Pons (tissue), 1 donor: ENCODE measurements around the gene UROD.
"Not testable (repeated sequence)": the region's sequence is repeated elsewhere in the genome, so short reads cannot be mapped to it uniquely, and the experiment has no call there.

ENCODE experiments used
- DNase-seq: peaks from one replicate; pipeline ENCODE4 v3.0.0-alpha.2; 2016; ENCODE audit warnings: low spot score

Gene UROD

GRCh38 chr1:45011837-45012638, at the start of gene UROD:
Gene UROD, plus strand, starts transcription at chr1:45012254. Its CDS starts 12 bp downstream, at chr1:45012266.
- DNase-seq: peak; percentile 96

DNA sequence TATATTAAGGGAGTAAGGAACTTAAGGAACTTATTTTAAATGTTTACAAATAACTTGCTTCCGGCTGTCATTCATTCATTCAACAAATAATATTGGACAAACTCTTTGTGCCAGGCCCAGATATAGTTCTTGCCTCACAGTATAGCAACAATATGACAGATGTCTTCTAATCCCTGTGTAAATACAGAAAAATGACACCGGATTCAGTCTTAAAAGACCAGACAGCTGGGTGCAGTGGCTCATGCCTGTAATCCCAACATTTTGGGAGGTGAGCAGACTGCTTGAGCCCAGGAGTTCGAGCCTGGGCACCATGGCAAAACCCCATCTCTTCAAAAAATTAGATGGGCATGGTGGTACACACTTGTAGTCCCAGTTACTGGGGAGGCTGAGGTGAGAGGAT, 49.3 kb upstream of the UROD start:
- no peak for DNase-seq

DNA sequence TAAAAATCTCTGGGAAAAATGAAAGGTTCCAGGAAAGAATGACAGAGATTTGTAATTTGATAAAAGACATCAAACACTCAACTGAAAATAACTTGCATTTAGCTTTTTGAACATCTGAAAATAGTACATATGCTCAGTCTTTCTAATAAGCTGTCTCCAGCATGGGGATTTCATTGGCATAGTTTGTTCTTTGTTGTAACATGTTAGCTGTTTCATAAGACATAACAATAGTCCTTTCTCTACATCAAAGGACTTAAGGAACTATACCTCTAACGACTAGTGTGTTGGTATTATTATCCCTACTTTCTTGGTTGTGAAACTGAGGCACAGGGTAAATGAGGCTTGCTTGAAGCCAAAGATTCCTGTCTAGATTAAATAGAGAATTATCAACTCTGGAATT, 47.7 kb upstream of the UROD start:
- no peak for DNase-seq

DNA sequence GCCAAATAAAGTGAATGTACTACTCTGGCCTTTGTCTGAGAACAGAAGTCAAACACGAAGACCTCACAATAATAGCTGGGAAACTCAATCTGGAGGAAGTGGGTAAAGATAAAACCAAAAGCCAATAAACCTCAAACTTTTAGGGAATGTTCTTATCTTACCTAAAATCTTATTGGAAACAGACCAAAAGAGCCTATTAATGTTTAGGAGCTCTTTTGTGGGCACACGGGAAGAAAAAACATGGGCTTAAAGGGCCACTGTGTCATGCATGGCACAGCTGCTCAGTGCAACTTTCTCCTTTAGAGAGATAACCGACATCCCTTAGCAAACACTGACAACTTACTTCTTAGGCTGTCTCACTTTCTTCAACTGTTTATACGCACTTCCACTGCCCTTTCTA, 41.7 kb upstream of the UROD start:
- DNase-seq: no peak

- DNase-seq: no peak
Observed at GRCh38 chr1:44973645-44974044, 38.4 kb upstream of the UROD start.

- no peak for DNase-seq
Observed at GRCh38 chr1:44976252-44976651, 35.8 kb upstream of the UROD start.

DNA sequence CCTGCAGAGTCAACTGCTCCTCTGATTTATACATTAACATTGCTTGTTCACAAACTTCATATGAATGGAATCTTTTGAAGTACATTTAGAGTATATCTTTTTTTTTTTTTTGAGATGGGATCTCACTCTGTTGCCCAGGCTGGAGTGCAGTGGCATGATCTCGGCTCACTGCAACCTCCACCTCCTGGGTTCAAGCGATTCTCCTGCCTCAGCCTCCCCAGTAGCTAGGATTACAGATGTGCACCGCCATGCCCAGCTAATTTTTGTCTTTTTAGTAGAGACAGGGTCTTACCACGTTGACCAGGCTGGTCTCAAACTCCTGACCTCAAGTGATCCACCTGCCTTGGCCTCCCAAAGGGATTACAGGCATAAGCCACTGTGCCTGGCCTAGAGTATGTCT, 34.7 kb upstream of the UROD start:
- not testable (repeated sequence) for DNase-seq

- DNase-seq: no peak
Observed at GRCh38 chr1:44985747-44986359, 26.2 kb upstream of the UROD start.

GRCh38 chr1:44988531-44989156, 23.4 kb upstream of the UROD start:
- DNase-seq: no peak

DNA sequence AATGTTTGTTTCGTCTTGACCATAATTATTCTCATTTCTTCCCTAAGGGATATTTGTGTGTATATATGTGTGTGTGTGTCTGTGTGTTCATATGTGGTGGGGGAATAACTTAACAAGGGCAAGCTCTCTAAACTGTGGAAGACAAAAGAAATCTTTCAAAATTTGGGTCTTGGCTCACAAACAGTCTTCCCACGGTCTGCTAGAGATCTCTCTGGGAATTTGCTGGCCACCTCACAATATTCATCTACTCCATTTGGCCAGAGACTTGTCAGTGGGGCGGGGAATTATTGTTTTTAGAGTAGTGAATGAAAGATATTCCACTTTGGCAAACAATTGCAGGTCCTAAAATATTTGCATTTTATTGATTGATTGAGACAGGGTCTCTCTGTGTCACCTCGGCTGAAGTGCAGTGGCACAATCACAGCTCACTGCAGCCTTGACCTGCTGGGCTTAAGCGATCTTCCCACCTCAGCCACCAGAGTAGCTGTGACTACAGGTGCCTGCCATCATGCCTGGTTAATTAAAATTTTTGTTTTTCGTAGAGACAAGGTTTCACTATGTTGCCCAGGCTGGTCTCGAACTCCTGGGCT, 17.6 kb upstream of the UROD start:
- DNase-seq: no peak

GRCh38 chr1:44995467-44996238, 16.4 kb upstream of the UROD start:
- DNase-seq: no peak

- DNase-seq: no peak
Observed at GRCh38 chr1:44999232-44999631, 12.8 kb upstream of the UROD start.

- DNase-seq: peak; percentile 36
Observed at GRCh38 chr1:45001011-45001481, 11.0 kb upstream of the UROD start.

- not testable (repeated sequence) for DNase-seq
Observed at GRCh38 chr1:45001576-45001975, 10.5 kb upstream of the UROD start.

DNA sequence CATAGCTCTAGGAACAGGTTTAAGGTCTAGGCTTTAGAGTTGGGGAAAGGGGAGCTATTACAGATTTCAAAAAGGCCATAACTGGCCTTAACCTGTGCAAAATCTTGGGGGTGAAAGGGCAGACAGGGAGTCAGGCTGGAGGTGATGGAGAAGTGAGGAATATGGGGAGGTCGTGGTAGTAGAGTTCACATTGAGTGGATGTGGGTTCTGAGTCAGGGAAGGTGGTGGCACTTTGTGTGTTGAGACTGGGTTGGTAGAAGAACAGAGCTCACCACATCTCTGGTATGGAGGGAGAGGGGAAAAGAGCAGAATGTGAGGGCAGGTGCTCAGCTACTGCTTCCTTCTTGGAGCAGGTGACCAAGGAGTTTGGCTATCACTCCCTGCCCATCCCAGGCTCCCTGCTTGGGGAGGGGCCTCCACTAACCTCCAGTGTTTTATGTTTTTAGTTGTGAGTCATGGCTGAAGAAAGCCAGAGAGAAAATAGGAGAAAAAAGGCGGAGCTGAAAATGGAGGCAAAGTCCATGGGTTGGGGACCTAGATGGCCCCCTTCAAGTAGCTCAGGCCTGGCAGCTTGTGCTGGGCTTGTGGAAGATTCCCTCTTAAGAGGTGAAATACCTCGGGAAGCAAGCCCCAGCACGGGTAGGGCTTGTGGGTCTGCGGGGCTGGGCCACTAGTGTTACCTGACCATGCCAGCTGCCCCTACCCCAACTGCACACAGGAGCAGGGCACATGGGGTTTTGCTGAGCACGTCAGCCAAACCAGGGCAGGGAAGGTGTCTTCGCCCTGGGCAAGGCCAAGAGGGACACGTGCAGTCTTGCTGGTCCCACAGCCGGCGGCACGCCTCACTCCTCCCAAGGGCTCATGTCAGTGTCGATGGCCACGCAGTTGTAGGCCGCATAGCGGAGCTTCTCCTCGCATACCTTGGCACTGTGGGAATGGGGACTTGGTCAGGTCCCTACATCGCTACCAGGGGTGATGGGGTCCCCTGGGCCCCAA, 9.1 kb upstream of the UROD start:
- no peak for DNase-seq

DNA sequence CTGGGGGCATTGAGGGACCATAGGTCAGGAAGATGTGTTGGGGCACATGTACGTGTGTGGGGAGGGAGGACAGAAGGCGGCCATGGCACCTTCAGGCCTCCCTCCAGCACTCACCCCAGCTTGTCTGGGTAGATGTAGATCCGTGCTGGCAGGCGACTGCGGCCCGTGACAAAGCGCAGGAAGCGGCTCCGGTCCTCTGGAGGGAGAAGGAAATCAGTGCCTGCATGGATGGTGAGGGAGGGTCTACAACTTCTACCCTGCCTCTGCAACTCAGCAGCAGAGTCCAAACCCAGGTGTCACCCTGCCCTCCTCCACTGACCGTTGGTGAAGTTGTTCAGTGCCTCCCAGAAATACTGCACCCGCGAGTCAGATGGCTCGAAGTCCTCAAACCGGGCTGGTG, 8.3 kb upstream of the UROD start:
- no peak for DNase-seq

DNA sequence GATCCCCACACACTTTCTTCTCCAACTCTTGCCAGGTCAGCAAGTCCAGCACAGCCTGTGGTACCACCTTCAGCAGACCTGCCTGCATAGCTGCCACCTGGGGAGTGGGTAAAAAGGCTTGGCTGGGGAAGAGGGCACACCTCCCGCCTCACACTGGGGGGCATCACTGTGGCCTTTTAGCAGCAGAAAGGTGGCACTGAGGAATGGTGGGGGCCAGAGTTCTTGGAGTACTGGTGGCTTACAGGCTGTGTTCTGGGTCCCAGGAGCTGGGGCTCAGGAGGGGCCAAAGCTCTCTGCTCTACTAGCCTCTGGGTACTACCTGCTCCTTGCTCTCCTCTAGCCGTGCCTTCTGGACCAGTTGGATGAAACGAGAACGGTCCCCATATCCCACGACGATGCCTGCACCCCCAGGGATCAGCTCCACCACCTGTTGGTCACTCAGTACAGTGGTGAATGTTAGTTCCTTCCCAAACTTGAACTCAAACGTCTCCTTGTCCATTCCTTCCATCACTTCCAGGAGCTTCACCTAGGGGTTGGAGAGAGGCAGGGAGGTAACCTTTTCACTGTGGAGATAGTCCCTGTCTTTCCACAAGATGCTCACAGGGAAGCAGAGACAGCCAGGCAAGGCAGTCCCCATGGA, 7.7 kb upstream of the UROD start:
- DNase-seq: no peak

- no peak for DNase-seq
Observed at GRCh38 chr1:45005761-45006160, 6.3 kb upstream of the UROD start.

DNA sequence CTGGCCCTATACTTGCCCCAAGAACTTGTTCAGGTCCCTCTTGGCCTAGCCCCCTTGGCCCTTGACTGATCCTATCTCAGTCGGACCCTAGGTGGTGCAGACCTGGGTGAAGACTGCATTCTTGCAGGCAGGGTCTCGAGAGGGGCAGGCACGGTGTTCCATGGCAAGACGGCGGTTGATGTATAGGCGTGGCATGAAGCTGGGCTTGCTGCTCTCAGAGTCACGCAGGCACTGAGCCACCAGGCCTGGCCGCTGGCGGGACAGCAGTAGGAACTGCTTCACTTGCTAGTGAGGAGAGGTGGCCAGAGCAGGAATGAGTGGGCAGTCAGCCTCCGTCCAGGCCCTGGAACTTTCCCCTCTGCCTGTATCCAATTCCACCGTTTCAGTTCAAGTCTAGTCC, 4.7 kb upstream of the UROD start:
- no peak for DNase-seq

GRCh38 chr1:45008076-45008475, 4.0 kb upstream of the UROD start:
- DNase-seq: no peak
